Activated naive CD8-positive, alpha-beta T cell treated with anti-CD3 and anti-CD28 coated beads for 36 hours (primary cell): ENCODE results near the gene MLKL. TPM values are rescaled to one million over a fixed set of nuclear protein-coding genes. Genes with fewer than 3 reads are reported as not detected.
A peak's percentile ranks its signal among the peaks of the same experiment; 100 is the strongest.
"Not testable (repeated sequence)": the region's sequence is repeated elsewhere in the genome, so short reads cannot be mapped to it uniquely, and the experiment has no call there.

Source experiments
- DNase-seq: peaks from one replicate; pipeline ENCODE4 v3.0.0; 2021
- H3K27ac Mint-ChIP-seq: one replicate; pipeline ENCODE4 v1.8.0; 2022; ENCODE audit warnings: mild to moderate bottlenecking, moderate library complexity, mixed read lengths
- H3K27me3 Mint-ChIP-seq: one replicate; pipeline ENCODE4 v1.8.0; 2022; ENCODE audit warnings: mild to moderate bottlenecking, mixed read lengths
- H3K36me3 Mint-ChIP-seq: one replicate; pipeline ENCODE4 v1.8.0; 2021; ENCODE audit warnings: mild to moderate bottlenecking, mixed read lengths
- H3K4me1 Mint-ChIP-seq: one replicate; pipeline ENCODE4 v1.8.0; 2021; ENCODE audit warnings: mixed read lengths
- H3K4me3 Mint-ChIP-seq: one replicate; pipeline ENCODE4 v1.8.0; 2022; ENCODE audit warnings: mild to moderate bottlenecking, moderate library complexity, mixed read lengths
- H3K9me3 Mint-ChIP-seq: one replicate; pipeline ENCODE4 v1.8.0; 2022; ENCODE audit warnings: mixed read lengths
- total RNA-seq, 2 experiments: library from RNA; stranded (reverse); gene quantifications; one replicate each; pipeline ENCODE4 v1.2.3, GENCODE V29; 2021

MLKL gene
- total RNA-seq, 2 experiments from 2014 or later = 23.6 TPM

GRCh38 chr16:74737521-74737920 lies 36.9 kb upstream of the MLKL start:
- Mint-ChIP-seq H3K27me3 (no peaks in the 10 kb centered on the region), H3K9me3 (no peaks in the 10 kb centered on the region), H3K36me3 (no peaks in the 10 kb centered on the region), H3K4me1 (no peaks in the 10 kb centered on the region), H3K27ac (no peak overlapping the region), H3K4me3 (no peak overlapping the region)
- no peak for DNase-seq

DNA sequence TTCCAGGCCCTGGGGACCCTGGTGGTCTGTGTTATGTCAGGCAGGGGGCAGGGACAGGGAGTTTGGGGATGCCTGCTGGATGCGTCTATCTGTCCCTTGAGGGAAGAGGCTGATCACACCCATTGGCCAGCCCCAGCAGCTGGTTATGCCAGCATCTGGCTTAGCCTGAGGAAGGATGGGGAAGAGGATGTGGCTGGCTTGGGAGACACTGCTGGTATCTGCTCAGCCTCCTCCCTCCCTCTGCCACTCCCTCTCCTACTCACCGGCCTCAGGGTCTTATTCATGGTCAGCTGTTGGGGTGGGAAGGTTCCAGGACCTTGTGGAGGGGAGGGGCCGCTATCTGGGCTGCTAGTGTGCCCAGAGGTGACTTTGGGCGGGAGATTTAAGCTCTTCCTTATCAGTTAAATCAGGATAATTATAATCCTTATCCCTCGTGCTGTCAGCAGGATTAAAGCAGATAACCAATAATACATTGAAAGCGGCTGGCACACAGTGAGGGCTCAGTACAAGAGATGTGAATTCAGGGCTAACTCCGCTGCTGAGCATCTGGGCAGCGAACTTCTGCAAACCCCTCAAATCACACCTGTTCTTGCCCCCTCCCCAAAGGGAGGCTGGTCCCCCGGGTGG lies 36.0 kb upstream of the MLKL start:
- Mint-ChIP-seq H3K36me3 (no peaks in the 10 kb centered on the region), H3K4me1 (no peaks in the 10 kb centered on the region), H3K27me3 (no peaks in the 10 kb centered on the region), H3K27ac (no peak overlapping the region), H3K9me3 (no peaks in the 10 kb centered on the region), H3K4me3 (no peak overlapping the region)
- no peak for DNase-seq

DNA sequence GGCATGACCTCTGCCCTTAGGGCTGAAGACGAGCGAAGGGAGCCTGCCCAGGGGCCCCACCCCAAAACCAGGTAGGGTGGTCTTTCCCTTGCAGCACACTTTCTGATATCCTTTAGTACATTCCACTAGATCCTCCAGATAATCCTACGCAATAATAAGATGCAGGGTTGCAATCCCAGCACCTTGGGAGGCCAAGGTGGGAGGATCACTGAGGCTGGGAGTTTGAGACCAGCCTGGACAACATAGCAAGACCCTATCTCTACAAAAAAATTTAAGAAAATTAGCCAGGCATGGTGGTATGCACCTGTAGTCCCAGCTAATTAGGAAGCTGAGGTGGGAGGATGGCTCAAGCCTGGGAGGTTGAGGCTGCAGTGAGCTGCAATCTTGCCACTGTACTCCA lies 34.9 kb upstream of the MLKL start:
- Mint-ChIP-seq H3K4me1 (no peaks in the 10 kb centered on the region), H3K27ac (no peak overlapping the region), H3K27me3 (no peaks in the 10 kb centered on the region), H3K36me3 (no peaks in the 10 kb centered on the region), H3K9me3 (no peaks in the 10 kb centered on the region), H3K4me3 (no peak overlapping the region)
- no peak for DNase-seq

GRCh38 chr16:74735162-74735452 lies 34.4 kb upstream of the MLKL start:
- Mint-ChIP-seq H3K27ac (no peak overlapping the region), H3K4me3 (no peak overlapping the region), H3K27me3 (no peaks in the 10 kb centered on the region), H3K9me3 (no peaks in the 10 kb centered on the region), H3K4me1 (no peaks in the 10 kb centered on the region), H3K36me3 (no peaks in the 10 kb centered on the region)
- no peak for DNase-seq

GRCh38 chr16:74734361-74735161 lies 33.9 kb upstream of the MLKL start:
- H3K36me3 Mint-ChIP-seq = no peaks in the 10 kb centered on the region
- no peak for DNase-seq
- H3K4me1 Mint-ChIP-seq = no peaks in the 10 kb centered on the region
- no peak overlapping the region for H3K4me3 Mint-ChIP-seq
- no peaks in the 10 kb centered on the region for H3K9me3 Mint-ChIP-seq
- H3K27ac Mint-ChIP-seq = no peak overlapping the region
- no peaks in the 10 kb centered on the region for H3K27me3 Mint-ChIP-seq

DNA sequence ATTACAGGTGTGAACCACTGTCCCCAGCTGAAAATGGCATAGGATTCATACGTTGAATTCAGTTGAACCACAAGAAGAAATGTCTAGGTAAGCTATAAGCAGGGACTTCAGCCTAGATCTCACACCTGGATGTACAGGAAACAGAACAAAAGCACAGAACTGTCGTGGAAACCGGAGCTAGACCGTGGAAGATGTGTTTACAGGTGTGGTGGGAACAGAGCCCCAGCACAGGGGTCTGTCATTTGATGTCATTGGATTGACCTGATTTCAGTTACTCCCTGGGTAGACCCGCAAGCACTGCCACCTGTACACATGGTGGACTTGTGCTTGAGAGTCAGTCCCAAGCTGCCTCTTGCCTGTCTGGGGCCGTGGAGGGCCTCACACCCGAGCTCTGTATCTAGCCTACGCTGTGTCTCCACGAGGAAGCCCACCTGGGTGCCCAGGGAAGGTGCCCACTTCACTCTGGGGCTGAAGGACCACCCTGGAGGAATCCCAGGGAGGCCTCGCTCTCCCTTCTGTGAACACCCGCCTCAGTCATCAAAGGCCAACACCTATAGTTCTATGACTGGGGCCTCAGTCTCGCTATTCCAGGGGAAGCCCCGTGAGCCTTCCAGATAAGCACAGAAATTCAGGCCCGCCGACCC lies 32.2 kb upstream of the MLKL start:
- Mint-ChIP-seq H3K4me3 (no peak overlapping the region), H3K9me3 (no peaks in the 10 kb centered on the region), H3K4me1 (no peaks in the 10 kb centered on the region), H3K36me3 (no peaks in the 10 kb centered on the region), H3K27ac (no peak overlapping the region), H3K27me3 (no peaks in the 10 kb centered on the region)
- DNase-seq = no peak

DNA sequence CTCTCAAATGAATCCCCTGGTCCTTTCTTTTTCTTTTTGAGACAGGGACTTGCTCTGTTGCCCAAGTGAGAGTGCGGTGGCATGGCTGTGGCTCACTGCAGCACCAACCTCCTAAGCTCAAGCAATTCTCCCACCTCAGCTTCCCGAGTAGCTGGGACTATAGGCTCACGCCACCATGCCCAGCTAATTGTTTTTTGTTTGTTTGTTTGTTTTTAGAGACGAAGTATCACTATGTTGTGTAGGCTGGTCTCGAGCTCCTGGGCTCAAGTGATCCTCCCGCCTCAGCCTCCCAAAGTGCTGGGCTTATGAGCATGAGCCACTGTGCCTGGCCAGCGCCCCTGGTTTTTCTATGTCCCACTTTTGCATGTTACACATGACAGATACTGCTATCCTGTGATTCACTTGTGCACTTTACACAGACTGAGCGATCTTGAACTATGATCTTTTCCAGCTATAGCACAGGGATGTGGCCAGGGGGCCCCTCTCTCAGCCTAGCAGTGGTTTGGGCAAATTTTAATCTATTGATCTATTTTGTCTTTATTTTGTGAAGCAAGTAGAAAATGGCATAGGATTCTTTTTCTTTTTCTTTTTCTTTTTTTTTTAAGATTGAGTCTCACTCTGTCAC lies 31.3 kb upstream of the MLKL start:
- Mint-ChIP-seq H3K36me3 (no peaks in the 10 kb centered on the region), H3K4me3 (no peak overlapping the region), H3K27ac (no peak overlapping the region), H3K4me1 (no peaks in the 10 kb centered on the region), H3K27me3 (no peaks in the 10 kb centered on the region), H3K9me3 (peaks cover 2% of the 10 kb centered on the region)
- no peak for DNase-seq

DNA sequence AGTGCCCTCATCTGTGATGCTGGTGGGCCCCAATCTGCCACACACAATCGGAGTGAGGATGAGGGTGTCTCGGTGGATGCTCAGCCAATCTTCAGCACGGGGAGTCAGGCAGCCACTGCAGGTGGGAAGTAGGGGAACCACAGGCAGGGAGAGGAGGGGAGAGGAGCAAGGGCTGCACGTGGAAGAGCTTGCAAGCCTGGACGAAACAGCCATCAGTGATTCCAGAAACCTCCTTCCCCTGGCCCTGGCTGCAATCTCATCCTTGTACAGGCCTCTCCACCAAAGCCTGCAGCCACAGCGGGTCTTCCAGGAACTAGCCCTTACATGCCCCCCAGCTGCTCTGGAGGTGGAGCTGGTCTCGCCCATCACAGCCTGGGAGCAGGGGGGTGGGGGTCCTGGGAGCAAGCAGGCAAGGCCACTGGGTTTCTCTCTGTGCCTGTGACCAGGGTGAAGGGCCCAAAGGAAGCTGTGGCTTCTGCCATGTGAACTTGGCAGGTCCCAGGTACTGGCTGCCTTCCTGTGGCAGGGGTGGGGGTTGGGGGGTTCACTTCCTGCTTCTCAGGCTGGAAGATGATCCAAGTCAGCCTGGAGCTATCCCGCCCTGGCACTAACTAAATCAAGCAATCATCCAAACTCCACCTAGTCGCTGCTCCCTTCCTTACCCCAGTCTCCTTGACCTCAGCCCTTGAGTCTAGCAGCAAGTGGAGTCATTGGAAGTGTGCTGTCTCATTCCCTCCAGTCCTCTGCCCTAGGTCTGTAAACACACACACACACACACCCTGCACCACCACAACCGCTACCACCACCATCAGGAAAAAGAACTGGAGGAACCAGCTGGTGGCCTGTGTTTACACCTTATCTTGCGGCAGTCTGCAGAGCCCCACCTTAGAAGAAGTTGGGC lies 29.4 kb upstream of the MLKL start:
- peaks cover 6% of the 10 kb centered on the region for H3K9me3 Mint-ChIP-seq
- H3K27me3 Mint-ChIP-seq = no peaks in the 10 kb centered on the region
- no peaks in the 10 kb centered on the region for H3K36me3 Mint-ChIP-seq
- no peak overlapping the region for H3K27ac Mint-ChIP-seq
- no peak for DNase-seq
- H3K4me1 Mint-ChIP-seq = no peaks in the 10 kb centered on the region
- H3K4me3 Mint-ChIP-seq = no peak overlapping the region

- Mint-ChIP-seq H3K9me3 (peaks cover 6% of the 10 kb centered on the region), H3K4me1 (no peaks in the 10 kb centered on the region), H3K27ac (no peak overlapping the region), H3K4me3 (no peak overlapping the region), H3K36me3 (no peaks in the 10 kb centered on the region), H3K27me3 (no peaks in the 10 kb centered on the region)
- DNase-seq = no peak
These were observed 27.2 kb upstream of the MLKL start for GRCh38 chr16:74727903-74728302.

- Mint-ChIP-seq H3K27ac (no peak overlapping the region), H3K27me3 (no peaks in the 10 kb centered on the region), H3K9me3 (peaks cover 6% of the 10 kb centered on the region), H3K4me1 (no peaks in the 10 kb centered on the region), H3K4me3 (no peak overlapping the region), H3K36me3 (no peaks in the 10 kb centered on the region)
- DNase-seq = peak; percentile 28
These were observed 26.1 kb upstream of the MLKL start for GRCh38 chr16:74726716-74727115.

GRCh38 chr16:74725651-74726455 lies 25.2 kb upstream of the MLKL start:
- H3K9me3 Mint-ChIP-seq = peaks cover 6% of the 10 kb centered on the region
- no peaks in the 10 kb centered on the region for H3K4me1 Mint-ChIP-seq
- DNase-seq = no peak
- H3K27me3 Mint-ChIP-seq = no peaks in the 10 kb centered on the region
- no peak overlapping the region for H3K4me3 Mint-ChIP-seq
- no peak overlapping the region for H3K27ac Mint-ChIP-seq
- no peaks in the 10 kb centered on the region for H3K36me3 Mint-ChIP-seq

DNA sequence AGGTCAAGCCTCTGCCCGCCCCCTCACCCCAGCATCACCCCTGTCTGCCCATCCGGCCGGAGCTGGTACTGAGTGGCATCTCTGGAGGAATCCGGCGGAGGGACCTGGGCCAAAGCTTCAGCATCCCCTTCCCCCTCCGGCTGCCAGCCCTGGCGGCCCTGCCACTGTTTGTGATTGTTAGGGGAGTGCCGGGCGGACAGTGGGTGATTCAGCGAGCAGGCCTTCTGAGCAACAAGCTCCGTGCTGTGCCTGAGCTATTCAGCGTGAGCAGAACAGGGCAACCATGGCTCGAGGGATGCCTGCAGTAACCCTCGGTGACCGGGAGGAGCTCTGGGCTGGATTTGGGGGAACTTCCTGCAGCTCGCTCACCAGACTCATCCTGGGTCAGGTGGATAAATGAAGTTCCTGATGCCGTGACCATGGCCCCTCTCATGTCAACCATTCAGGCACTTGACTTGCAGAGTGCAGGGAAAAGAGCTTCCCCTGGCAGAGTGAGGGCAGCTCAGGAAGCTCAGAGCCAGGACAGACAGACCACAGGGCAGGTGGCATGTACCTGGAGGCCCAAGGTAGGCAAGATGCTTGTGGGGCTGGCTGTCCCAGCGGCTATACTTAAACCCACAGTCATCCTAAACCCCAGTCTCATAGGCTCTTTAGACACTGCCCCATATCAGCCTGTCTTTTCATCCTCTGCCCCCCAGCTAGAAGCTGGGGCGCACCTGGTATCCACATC lies 24.3 kb upstream of the MLKL start:
- no peak overlapping the region for H3K27ac Mint-ChIP-seq
- no peaks in the 10 kb centered on the region for H3K27me3 Mint-ChIP-seq
- H3K4me1 Mint-ChIP-seq = no peaks in the 10 kb centered on the region
- H3K4me3 Mint-ChIP-seq = no peak overlapping the region
- no peak for DNase-seq
- H3K9me3 Mint-ChIP-seq = peaks cover 6% of the 10 kb centered on the region
- no peaks in the 10 kb centered on the region for H3K36me3 Mint-ChIP-seq

DNA sequence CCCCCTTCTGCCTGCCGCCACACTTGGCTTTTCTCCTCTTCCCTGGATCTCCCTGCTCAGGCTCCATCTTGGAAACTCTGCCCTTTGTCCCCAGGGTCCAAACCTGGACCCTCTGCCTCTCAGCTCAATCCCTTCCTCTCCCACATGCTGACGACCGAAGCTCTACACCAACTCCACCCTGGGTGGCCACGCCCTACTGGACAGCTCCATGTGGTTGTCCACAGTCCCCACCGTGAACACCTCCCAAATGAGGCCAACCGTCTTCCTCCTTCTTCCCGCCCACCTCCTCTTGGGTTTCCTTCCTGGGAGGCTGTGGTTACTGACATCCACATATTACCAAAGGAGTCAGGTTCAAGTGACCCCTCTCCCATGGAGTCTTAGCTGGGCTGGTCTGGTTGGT lies 22.6 kb upstream of the MLKL start:
- Mint-ChIP-seq H3K4me1 (no peaks in the 10 kb centered on the region), H3K27ac (no peak overlapping the region), H3K9me3 (peaks cover 6% of the 10 kb centered on the region), H3K36me3 (no peaks in the 10 kb centered on the region), H3K27me3 (no peaks in the 10 kb centered on the region), H3K4me3 (no peak overlapping the region)
- no peak for DNase-seq

- not testable (repeated sequence) for H3K36me3 Mint-ChIP-seq, H3K4me3 Mint-ChIP-seq
These were observed 21.5 kb upstream of the MLKL start for GRCh38 chr16:74722156-74722555.

More at GRCh38 chr16:74722156-74722555, 21.5 kb upstream of the MLKL start:
- DNase-seq, H3K4me1 Mint-ChIP-seq, H3K9me3 Mint-ChIP-seq, H3K27me3 Mint-ChIP-seq, H3K27ac Mint-ChIP-seq: not testable (repeated sequence)
